Glutamatergic neuron (in vitro differentiated cells): ENCODE measurements around the gene RBAK. TPM values are rescaled to one million over a fixed set of nuclear protein-coding genes. Genes with fewer than 3 reads are reported as not detected.
"Not testable (repeated sequence)": the region's sequence is repeated elsewhere in the genome, so short reads cannot be mapped to it uniquely, and the experiment has no call there.

ENCODE experiments used
- DNase-seq: peaks from one replicate; pipeline ENCODE4 v3.0.0; 2022
- H3K27ac Mint-ChIP-seq: one replicate; pipeline ENCODE4 v1.8.0; 2020; ENCODE audit warnings: mild to moderate bottlenecking, mixed read lengths, inconsistent platforms; ENCODE audit not compliant: unreplicated experiment
- H3K27me3 Mint-ChIP-seq: one replicate; pipeline ENCODE4 v1.8.0; 2020; ENCODE audit warnings: mild to moderate bottlenecking, moderate library complexity, mixed read lengths, inconsistent platforms; ENCODE audit not compliant: unreplicated experiment
- H3K36me3 Mint-ChIP-seq: one replicate; pipeline ENCODE4 v1.8.0; 2020; ENCODE audit warnings: mild to moderate bottlenecking, mixed read lengths, inconsistent platforms; ENCODE audit not compliant: unreplicated experiment
- H3K4me1 Mint-ChIP-seq: one replicate; pipeline ENCODE4 v1.8.0; 2020; ENCODE audit warnings: mild to moderate bottlenecking, low read depth, mixed read lengths, inconsistent platforms; ENCODE audit not compliant: unreplicated experiment
- H3K4me3 Mint-ChIP-seq: one replicate; pipeline ENCODE4 v1.8.0; 2020; ENCODE audit warnings: mild to moderate bottlenecking, mixed read lengths, inconsistent platforms; ENCODE audit not compliant: unreplicated experiment
- H3K9me3 Mint-ChIP-seq: one replicate; pipeline ENCODE4 v1.8.0; 2020; ENCODE audit warnings: mild to moderate bottlenecking, moderate library complexity, mixed read lengths, inconsistent platforms; ENCODE audit not compliant: unreplicated experiment
- total RNA-seq: library from RNA; stranded (reverse); fragmentation: NEBNext Ultra II Directional; extraction: Animal tissue kit (Norgen Biotek cat#: 25700); gene quantifications from one replicate; pipeline ENCODE4 v1.2.1, GENCODE V29; 2021; ENCODE audit not compliant: unreplicated experiment
- TF ChIP-seq, protein P1 (sequence below): fragments of 200-600 bp; sonication (generic); IDR thresholded peaks from one replicate; pipeline ENCODE4 v1.5.0; 2021; ENCODE audit not compliant: partially characterized antibody, unreplicated experiment

RBAK gene
- total RNA-seq, 1 donor from 2014 or later: 18.0 TPM

DNA sequence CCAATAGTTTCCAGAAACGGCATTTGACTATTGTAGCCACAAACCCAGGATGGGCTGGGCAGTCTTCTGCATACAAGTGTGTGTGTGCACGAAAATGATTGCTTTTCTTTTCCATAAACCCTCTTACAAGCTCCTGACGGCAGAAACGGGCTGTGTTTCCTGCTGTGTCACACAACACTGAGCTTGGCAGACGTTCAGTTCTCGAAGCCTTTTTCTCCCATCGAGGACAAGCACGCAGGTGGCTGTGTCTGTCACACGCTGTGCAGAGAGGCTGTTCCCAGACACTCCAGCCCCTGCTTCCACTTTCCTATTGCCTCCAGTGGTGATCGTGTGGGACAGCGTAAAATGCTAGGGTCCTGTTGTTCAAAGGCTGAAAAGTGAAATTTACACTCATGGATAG is 32.1 kb downstream of the RBAK start:
- Mint-ChIP-seq H3K36me3 (no peaks in the 10 kb centered on the region), H3K27me3 (peaks cover 4% of the 10 kb centered on the region), H3K9me3 (no peaks in the 10 kb centered on the region), H3K4me3 (no peak overlapping the region), H3K4me1 (no peaks in the 10 kb centered on the region), H3K27ac (no peak overlapping the region)
- no peak for DNase-seq
- TF ChIP-seq, protein P1, sequence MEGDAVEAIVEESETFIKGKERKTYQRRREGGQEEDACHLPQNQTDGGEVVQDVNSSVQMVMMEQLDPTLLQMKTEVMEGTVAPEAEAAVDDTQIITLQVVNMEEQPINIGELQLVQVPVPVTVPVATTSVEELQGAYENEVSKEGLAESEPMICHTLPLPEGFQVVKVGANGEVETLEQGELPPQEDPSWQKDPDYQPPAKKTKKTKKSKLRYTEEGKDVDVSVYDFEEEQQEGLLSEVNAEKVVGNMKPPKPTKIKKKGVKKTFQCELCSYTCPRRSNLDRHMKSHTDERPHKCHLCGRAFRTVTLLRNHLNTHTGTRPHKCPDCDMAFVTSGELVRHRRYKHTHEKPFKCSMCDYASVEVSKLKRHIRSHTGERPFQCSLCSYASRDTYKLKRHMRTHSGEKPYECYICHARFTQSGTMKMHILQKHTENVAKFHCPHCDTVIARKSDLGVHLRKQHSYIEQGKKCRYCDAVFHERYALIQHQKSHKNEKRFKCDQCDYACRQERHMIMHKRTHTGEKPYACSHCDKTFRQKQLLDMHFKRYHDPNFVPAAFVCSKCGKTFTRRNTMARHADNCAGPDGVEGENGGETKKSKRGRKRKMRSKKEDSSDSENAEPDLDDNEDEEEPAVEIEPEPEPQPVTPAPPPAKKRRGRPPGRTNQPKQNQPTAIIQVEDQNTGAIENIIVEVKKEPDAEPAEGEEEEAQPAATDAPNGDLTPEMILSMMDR: no peak

DNA sequence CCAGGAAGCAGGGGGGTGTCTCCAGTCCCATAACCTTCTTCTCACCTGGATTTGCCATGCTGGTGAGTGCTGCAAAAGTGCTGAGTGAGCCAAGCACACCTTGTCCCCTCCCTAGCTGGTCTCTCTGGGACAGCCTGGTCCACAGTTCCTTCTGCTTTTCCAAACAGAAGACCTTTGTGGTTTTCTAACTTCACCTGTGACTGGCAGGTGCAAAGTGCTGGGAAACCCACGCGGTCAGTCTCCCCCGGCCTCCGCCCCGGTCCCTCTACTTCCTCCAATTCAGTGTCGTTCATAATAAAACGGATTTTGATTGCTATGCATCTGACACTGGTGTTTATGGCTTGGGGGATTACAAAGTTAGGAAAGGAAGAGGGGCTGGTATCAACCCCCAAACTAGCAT is 37.1 kb downstream of the RBAK start:
- no peak for DNase-seq
- Mint-ChIP-seq H3K27ac (no peak overlapping the region), H3K4me1 (no peaks in the 10 kb centered on the region), H3K4me3 (no peak overlapping the region), H3K27me3 (no peaks in the 10 kb centered on the region), H3K36me3 (no peaks in the 10 kb centered on the region), H3K9me3 (no peaks in the 10 kb centered on the region)
- TF ChIP-seq, protein P1: no peak

DNA sequence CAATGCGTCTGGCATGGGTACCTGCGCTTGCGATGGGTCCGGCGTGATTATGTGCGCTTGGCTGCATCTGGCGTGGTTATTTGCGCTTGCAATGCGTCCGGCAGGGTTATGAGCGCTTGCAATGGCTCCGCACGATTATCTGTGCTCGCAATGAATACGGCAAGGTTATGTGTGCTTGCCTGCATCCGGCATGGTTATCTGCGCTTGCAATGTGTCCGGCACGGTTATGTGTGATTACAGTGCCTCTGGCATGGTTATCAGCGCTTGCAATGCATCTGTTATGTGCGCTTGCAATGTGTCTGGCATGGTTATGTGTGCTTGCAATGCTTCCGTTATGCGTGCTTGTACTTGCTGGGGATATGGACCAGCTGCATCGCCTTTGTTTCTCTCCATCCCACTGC is 37.7 kb downstream of the RBAK start:
- Mint-ChIP-seq H3K4me1 (no peaks in the 10 kb centered on the region), H3K9me3 (no peaks in the 10 kb centered on the region), H3K4me3 (no peak overlapping the region), H3K27me3 (no peaks in the 10 kb centered on the region), H3K27ac (no peak overlapping the region), H3K36me3 (no peaks in the 10 kb centered on the region)
- TF ChIP-seq, protein P1: no peak
- no peak for DNase-seq

DNA sequence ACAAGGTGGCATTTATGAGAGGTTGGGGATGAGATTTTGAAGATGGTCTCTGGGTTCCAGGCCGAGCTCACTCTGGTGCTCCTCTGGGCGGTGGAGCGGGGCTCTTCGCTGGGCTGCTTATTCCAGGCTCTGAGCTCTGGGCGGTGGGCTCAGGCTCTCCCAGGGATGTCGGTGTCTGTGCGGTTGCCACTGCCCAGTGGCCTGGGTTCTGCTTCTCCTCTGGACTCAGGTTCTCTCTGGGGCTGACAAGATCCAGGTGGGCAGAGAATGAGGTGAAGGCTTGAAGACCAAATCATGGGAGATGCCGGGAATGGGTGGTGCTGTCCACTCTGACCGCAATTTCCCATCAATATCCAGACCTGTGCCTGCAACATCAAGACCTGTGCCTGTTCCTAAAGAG is 40.6 kb downstream of the RBAK start:
- no peaks in the 10 kb centered on the region for H3K36me3 Mint-ChIP-seq
- DNase-seq: no peak
- TF ChIP-seq, protein P1: no peak
- no peak overlapping the region for H3K4me3 Mint-ChIP-seq
- no peaks in the 10 kb centered on the region for H3K27me3 Mint-ChIP-seq
- H3K9me3 Mint-ChIP-seq: no peaks in the 10 kb centered on the region
- H3K4me1 Mint-ChIP-seq: no peaks in the 10 kb centered on the region
- H3K27ac Mint-ChIP-seq: no peak overlapping the region

DNA sequence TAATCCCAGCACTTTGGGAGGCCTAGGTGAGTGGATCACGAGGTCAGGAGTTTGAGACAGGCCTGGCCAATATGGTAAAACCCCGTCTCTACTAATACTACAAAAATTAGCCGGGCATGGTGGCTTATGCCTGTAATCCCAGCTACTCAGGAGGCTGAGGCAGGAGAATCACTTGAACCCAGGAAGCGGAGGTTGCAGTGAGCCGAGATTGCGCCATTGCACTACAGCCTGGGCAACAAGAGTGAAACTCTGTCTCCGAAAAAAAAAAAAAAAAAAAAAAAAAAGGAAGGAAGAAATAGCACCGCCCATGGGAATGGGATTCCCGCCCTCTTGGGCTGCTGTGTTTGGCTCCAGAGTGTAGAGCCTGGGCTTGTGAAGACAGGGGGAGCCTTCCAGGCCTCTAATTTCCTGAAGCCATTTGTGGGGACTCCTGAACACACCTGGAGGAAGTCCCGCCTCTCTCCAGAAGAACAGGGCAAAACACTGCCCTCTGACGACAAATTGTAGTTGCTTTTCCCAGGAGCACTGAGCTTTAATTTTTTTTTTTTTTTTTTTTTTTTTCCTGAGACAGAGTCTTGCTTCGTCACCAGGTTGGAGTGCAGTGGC is 42.7 kb downstream of the RBAK start:
- not testable (repeated sequence) for H3K27me3 Mint-ChIP-seq, H3K9me3 Mint-ChIP-seq, H3K4me3 Mint-ChIP-seq, H3K27ac Mint-ChIP-seq, H3K4me1 Mint-ChIP-seq, H3K36me3 Mint-ChIP-seq, DNase-seq
